Adrenal gland (tissue), 12 donors: ENCODE measurements around the gene SP4. TPM values are rescaled to one million over a fixed set of nuclear protein-coding genes. Genes with fewer than 3 reads are reported as not detected.
"Not testable (repeated sequence)": the region's sequence is repeated elsewhere in the genome, so short reads cannot be mapped to it uniquely, and the experiment has no call there.

Experiments used
- DNase-seq, 7 donors: peaks; one replicate each; pipeline ENCODE4 v3.0.0-alpha.2; 2019 to 2020
- H3K27ac ChIP-seq, 5 donors: fragments of 200-600 bp; sonication (generic) in 4 of 5; 1 replicate in 3 of 5; 2 replicates in 2 of 5; pipeline versions ENCODE4 v1.5.1 to v1.8.0; 2016 to 2020; ENCODE audit warnings: mild to moderate bottlenecking in 1 of 5
- H3K27me3 ChIP-seq: fragments of 200-600 bp; 2 replicates; pipeline ENCODE4 v1.8.0; 2021
- H3K36me3 ChIP-seq, 2 donors: fragments of 200-600 bp; replicated peaks in 1 of 2; 1 replicate in 1 of 2; 2 replicates in 1 of 2; pipeline versions ENCODE4 v1.5.1 to v1.8.0; 2018 to 2022
- H3K4me1 ChIP-seq, 2 donors: fragments of 200-600 bp; replicated peaks in 1 of 2; 1 replicate in 1 of 2; 2 replicates in 1 of 2; pipeline versions ENCODE4 v1.5.1 to v1.8.0; 2018 to 2021
- H3K4me3 ChIP-seq, 4 donors: fragments of 200-600 bp; sonication (generic) in 3 of 4; one replicate each; pipeline ENCODE4 v1.5.1; 2016 to 2018
- H3K9me3 ChIP-seq, 3 donors: fragments of 200-600 bp; sonication (generic) in 1 of 3; replicated peaks in 1 of 3; 1 replicate in 2 of 3; 2 replicates in 1 of 3; pipeline versions ENCODE4 v1.5.1 to v1.8.0; 2016 to 2021
- CTCF ChIP-seq, 6 experiments: fragments of 450-650 bp in 4 of 6; fragments of 200-600 bp in 2 of 6; sonication (generic) in 1 of 6; IDR thresholded peaks; 1 replicate in 5 of 6; 2 replicates in 1 of 6; pipeline versions ENCODE4 v1.5.1 to v1.8.0; 2016 to 2021; ENCODE audit warnings: antibody characterized with exemption in 6 of 6, mild to moderate bottlenecking in 2 of 6, moderate library complexity in 1 of 6
- POLR2A ChIP-seq, 2 donors: fragments of 450-650 bp; IDR thresholded peaks; one replicate each; pipeline ENCODE4 v1.6.1; 2017; ENCODE audit warnings: antibody characterized with exemption in 2 of 2, mild to moderate bottlenecking in 2 of 2, moderate library complexity in 1 of 2
- WGBS, 4 donors: extraction: QIAGEN DNeasy Blood & Tissue Kit in 2 of 4; methylation state at CpG; one replicate each; pipeline versions ENCODE4 v1.1.5 to v1.1.7; 2013 to 2017; 5-methylcytosine and 5-hydroxymethylcytosine counted together
- intact Hi-C, 2 donors: fragments of 100-400 bp; cut with DNase I; formaldehyde crosslinking; loops; one replicate each; pipeline versions ENCODE4 v1.14.1 to v1.15.0; 2022 to 2023
- polyA plus RNA-seq, 3 donors: library from polyadenylated mRNA; stranded (reverse); fragments of 200-250 nt in 2 of 3; fragments of 350-450 nt in 1 of 3; fragmentation: Illumina TruSeq in 1 of 3; extraction: RNeasy Lipid Tissue Mini Kit (QIAGEN cat#74804) in 1 of 3; gene quantifications; one replicate each; pipeline ENCODE4 v1.2.3, GENCODE V29; 2013 to 2014
- total RNA-seq, 9 donors: library from RNA; depleted of rRNA in 4 of 9; stranded (reverse); fragments of >200 nt in 4 of 9; fragments of 120-200 nt in 1 of 9; fragmentation: NEBNext Ultra II Directional in 1 of 9; extraction: Animal tissue kit (Norgen Biotek cat#: 25700) in 1 of 9; gene quantifications; one replicate each; pipeline versions ENCODE4 v1.1.0 to v1.2.4, GENCODE V29; 2013 to 2023
- donor health status: healthy with polysubstance abuse.
- donor health status: Bipolar disorder and iron deficiency.
- donor health status: DM: yes; HTN: yes; CAD: no.
- donor health status: DM: no; HTN: no; CAD: no.
- donor health status: DM: no; HTN: no; CAD: no.
- donor health status: DM: yes; HTN: yes; CAD: no.

Gene SP4
- total and polyA plus RNA-seq, 12 donors: 1.8 to 11.2 (median 6.0) TPM

- Histone ChIP-seq H3K27ac (no peak overlapping the region), H3K27me3 (no peaks in the 10 kb centered on the region), H3K4me3 (no peak overlapping the region), H3K36me3 (no peaks in the 10 kb centered on the region), H3K4me1 (no peaks in the 10 kb centered on the region), H3K9me3 (peaks cover 0 to 3% (median 0%) of the 10 kb centered on the region in 3 donors)
- intact Hi-C loops: no loop called here
- no peak for DNase-seq
- TF ChIP-seq POLR2A (IDR thresholded peaks at IDR 0.05) (no peak), CTCF (IDR thresholded peaks at IDR 0.05) (no peak)
Measured at GRCh38 chr7:21514062-21514461, 86.2 kb downstream of the SP4 start.

DNA sequence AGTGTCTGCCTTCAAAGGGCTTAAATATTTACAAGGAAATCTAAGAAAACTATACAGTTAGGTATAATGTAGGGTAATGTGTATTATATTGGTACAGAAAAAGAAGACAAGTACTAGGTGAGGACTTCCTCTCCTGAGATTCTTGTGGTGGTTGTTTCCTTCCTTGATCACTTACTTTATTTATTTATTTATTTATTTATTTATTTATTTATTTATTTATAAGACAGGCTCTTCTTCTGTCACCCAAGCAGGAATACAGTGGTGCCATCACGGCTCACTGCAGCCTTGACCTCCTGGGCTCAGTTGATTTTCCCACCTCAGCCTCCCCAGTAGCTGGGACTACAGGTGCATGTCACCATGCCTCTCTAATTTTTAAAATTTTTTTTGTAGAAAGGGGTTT is 96.8 kb downstream of the SP4 start:
- Histone ChIP-seq H3K9me3 (no peaks in the 10 kb centered on the region), H3K36me3 (no peaks in the 10 kb centered on the region), H3K27ac (no peak overlapping the region), H3K4me3 (no peak overlapping the region), H3K27me3 (no peaks in the 10 kb centered on the region), H3K4me1 (no peaks in the 10 kb centered on the region)
- WGBS, 4 donors: 76 to 92% (median 83%) methylated on average over 1 of the region's 1 CpG
- no peak for DNase-seq
- intact Hi-C loops: no loop called here
- TF ChIP-seq CTCF (IDR thresholded peaks at IDR 0.05): no peak
- no peak for TF ChIP-seq POLR2A (IDR thresholded peaks at IDR 0.05)

DNA sequence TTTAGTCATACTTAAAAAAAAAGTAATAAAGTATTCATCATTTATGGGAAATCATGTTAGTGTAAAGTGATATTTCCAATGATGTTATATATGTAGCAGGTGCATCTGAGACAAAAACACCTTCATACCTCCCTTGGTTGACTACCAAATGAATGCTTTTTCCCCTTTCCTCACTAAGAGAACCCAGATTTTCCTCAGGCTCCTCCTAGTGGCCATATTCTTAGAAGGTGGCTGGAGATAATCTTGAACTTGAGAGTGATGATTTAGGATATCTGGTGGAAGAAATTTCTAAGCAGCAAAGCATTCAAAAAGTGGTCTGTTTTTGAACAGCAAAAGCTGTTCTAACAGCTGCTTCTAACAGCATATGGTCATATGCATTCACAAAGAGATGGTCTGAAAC is 98.1 kb downstream of the SP4 start:
- H3K4me3 ChIP-seq: no peak overlapping the region
- no peak for DNase-seq
- TF ChIP-seq CTCF (IDR thresholded peaks at IDR 0.05) (peak; percentile 12 to 43 (median 30)), POLR2A (IDR thresholded peaks at IDR 0.05) (no peak)
- no peaks in the 10 kb centered on the region for H3K36me3 ChIP-seq
- H3K9me3 ChIP-seq: no peaks in the 10 kb centered on the region
- H3K4me1 ChIP-seq: no peaks in the 10 kb centered on the region
- H3K27ac ChIP-seq: no peak overlapping the region
- intact Hi-C loops: no loop called here
- no peaks in the 10 kb centered on the region for H3K27me3 ChIP-seq

DNA sequence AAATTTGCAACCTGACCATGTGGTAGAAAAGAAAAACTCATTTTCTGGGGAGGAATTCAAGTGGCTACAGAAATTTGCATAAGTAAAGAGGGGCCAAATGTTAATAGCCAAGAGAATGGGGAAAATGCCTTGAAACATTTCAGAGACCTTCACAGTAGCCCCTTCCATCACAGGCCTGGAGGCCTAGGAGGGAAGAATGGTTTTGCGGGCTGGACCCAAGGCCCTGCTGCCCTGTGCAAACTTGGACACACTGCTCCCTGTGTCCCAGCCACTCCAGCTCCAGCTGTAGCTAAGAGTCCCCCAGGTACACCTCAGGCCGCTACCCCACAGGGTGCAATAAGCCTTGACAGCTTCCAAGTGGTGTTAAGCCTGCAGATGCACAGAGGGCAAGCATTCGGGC is 98.6 kb downstream of the SP4 start:
- intact Hi-C loops: no loop called here
- WGBS, 4 donors: 60 to 95% (median 86%) methylated on average over 1 to 3 of the region's 3 CpGs
- no peak for DNase-seq
- TF ChIP-seq POLR2A (IDR thresholded peaks at IDR 0.05) (no peak), CTCF (IDR thresholded peaks at IDR 0.05) (no peak)
- H3K4me1 ChIP-seq: no peaks in the 10 kb centered on the region
- no peak overlapping the region for H3K27ac ChIP-seq
- no peak overlapping the region for H3K4me3 ChIP-seq
- H3K27me3 ChIP-seq: no peaks in the 10 kb centered on the region
- H3K36me3 ChIP-seq: no peaks in the 10 kb centered on the region
- no peaks in the 10 kb centered on the region for H3K9me3 ChIP-seq

GRCh38 chr7:21532485-21532884 is 104.6 kb downstream of the SP4 start:
- H3K4me3 ChIP-seq, H3K27me3 ChIP-seq, H3K27ac ChIP-seq, H3K4me1 ChIP-seq, H3K36me3 ChIP-seq, DNase-seq, H3K9me3 ChIP-seq, intact Hi-C loops: not testable (repeated sequence)
- WGBS, 4 donors: 50 to 81% (median 69%) methylated on average over 1 of the region's 1 CpG

DNA sequence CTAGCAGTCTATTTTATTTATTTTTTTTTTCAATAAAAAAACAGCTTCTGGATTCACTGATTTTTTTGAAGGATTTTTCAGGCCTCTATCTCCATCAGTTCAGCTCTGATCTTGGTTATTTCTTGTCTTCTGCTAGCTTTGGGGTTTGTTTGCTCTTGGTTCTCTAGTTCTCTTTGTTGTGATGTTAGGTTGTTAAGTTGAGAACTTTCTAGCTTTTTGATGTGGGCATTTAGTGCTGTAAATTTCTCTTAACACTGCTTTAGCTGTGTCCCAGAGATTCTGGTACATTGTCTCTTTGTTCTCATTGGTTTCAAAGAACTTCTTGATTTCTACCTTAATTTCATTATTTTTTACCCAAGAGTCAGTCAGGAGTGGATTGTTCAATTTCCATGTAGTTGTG is 105.8 kb downstream of the SP4 start:
- intact Hi-C loops, H3K27ac ChIP-seq, H3K36me3 ChIP-seq, H3K4me1 ChIP-seq, H3K9me3 ChIP-seq, DNase-seq, H3K4me3 ChIP-seq, H3K27me3 ChIP-seq: not testable (repeated sequence)

DNA sequence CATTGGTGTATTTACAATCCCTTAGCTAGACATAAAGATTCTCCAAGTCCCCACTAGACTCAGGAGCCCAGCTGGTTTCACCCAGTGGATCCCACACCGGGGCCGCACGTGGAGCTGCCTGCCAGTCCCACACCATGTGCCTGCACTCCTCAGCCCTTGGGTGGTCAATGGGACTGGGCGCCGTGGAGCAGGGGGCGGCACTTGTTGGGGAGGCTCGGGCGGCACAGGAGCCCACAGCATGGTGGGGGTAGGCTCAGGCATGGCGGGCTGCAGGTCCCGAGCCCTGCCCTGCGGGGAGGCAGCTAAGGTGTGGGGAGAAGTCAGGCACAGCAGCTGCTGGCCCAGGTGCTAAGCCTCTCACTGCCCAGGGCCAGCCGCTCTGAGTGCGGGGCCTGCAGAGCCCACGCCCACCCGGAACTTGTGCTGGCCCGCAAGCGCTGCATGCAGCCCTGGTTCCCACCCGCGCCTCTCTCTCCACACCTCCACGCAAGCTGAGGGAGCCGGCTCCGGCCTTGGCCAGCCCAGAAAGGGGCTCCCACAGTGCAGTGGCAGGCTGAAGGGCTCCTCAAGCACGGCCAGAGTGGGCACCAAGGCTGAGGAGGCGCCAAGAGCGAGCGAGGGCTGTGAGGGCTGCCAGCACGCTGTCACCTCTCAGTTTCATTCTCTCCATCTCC is 108.7 kb downstream of the SP4 start:
- H3K4me1 ChIP-seq, H3K27ac ChIP-seq, H3K9me3 ChIP-seq, H3K27me3 ChIP-seq, H3K4me3 ChIP-seq, intact Hi-C loops, H3K36me3 ChIP-seq, DNase-seq: not testable (repeated sequence)
- WGBS, 4 donors: 94 to 96% (median 95%) methylated on average over 12 to 27 of the region's 27 CpGs
